Osteoblast (primary cell): ENCODE data around the gene ANO5. TPM values are rescaled to one million over a fixed set of nuclear protein-coding genes. Genes with fewer than 3 reads are reported as not detected.

Source experiments
- DNase-seq: peaks from one replicate; pipeline ENCODE4 v3.0.0; 2011; ENCODE audit warnings: low spot score, mixed read lengths; ENCODE audit not compliant: insufficient read length; ENCODE audit errors: missing footprints
- H2AFZ ChIP-seq: 2 replicates; pipeline ENCODE4 v1.6.0; 2011; ENCODE audit warnings: mild to moderate bottlenecking, low read length
- H3K27ac ChIP-seq: 2 replicates; pipeline ENCODE4 v1.5.1; 2011; ENCODE audit warnings: mild to moderate bottlenecking, low read depth, low read length, moderate library complexity
- H3K27me3 ChIP-seq: 2 replicates; pipeline ENCODE4 v1.6.0; 2012; ENCODE audit warnings: mild to moderate bottlenecking, control low read depth, inconsistent platforms, low read length, moderate library complexity; ENCODE audit not compliant: insufficient read depth
- H3K36me3 ChIP-seq: 2 replicates; pipeline ENCODE4 v1.5.1; 2011; ENCODE audit warnings: mild to moderate bottlenecking, low read length, control low read depth, moderate library complexity; ENCODE audit not compliant: insufficient read depth
- H3K4me1 ChIP-seq: 2 replicates; pipeline ENCODE4 v1.5.1; 2011; ENCODE audit warnings: mild to moderate bottlenecking, low read length, control low read depth, moderate library complexity; ENCODE audit not compliant: insufficient read depth
- H3K4me2 ChIP-seq: 2 replicates; pipeline ENCODE4 v1.6.0; 2011; ENCODE audit warnings: mild to moderate bottlenecking, low read length; ENCODE audit not compliant: insufficient read depth
- H3K4me3 ChIP-seq: fragments of 200-600 bp; sonication (generic); 3 replicates; pipeline ENCODE4 v1.5.1; 2012; ENCODE audit warnings: mild to moderate bottlenecking, low read length, inconsistent platforms; ENCODE audit not compliant: insufficient read depth
- H3K79me2 ChIP-seq: 2 replicates; pipeline ENCODE4 v1.6.0; 2012; ENCODE audit warnings: mild to moderate bottlenecking, low read length, control low read depth, inconsistent platforms; ENCODE audit not compliant: insufficient read depth
- H3K9me3 ChIP-seq: 2 replicates; pipeline ENCODE4 v1.5.1; 2011; ENCODE audit warnings: low read depth, low read length, control low read depth
- H4K20me1 ChIP-seq: 2 replicates; pipeline ENCODE4 v1.6.0; 2012; ENCODE audit warnings: mild to moderate bottlenecking, low read length, control low read depth; ENCODE audit not compliant: insufficient read depth
- total RNA-seq: library from RNA; depleted of rRNA; stranded (reverse); fragments of >200 nt; gene quantifications from 2 replicates; pipeline ENCODE4 v1.2.3, GENCODE V29; 2012
- TF ChIP-seq, protein P1 (sequence below): IDR thresholded peaks from 2 replicates; pipeline ENCODE4 v1.5.1; 2011; ENCODE audit warnings: mild to moderate bottlenecking, low read depth, low read length, moderate library complexity; ENCODE audit errors: extremely low read depth

ANO5 gene
- total RNA-seq, 1 donor = 1.1 TPM

DNA sequence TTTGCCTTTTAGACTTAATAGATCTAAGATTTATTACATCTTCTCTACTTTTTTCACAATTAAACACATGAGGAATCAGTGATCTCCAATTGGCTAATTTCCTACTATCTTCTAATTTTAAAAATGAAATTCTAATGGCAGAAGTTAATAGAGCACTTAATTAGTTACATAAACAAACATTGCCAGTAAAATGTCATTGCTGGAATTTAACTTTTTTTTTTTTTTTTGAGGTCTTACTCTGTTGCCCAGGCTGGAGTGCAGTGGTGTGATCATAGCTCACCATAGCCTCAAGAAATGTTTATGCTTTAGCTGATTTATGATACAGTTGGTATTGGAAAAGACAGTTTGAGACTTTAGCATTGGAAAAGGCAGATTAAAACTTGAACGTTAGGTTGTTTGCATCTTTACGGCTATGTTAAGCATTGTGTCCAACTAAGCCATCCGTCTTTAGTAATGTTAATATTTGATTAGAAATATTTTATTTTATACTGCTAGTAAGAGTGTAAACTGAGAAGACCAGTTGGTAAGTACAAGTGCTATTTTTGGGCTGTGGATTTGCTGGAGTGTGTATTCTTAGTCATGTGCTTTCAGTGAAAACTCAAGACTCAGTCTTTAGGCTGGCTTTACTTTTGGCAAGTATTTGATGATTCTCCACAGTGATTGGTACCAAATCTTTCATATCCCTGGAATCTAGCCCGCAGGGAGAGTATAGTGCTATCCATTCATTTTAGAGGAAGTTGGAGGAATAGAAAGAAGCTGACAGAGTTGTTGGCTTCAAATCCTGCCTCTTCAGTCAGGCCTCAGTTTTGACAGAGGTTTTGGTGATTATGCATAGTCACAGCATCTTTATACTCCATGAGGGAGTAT lies 4.5 kb downstream of the ANO5 start:
- TF ChIP-seq, protein P1, sequence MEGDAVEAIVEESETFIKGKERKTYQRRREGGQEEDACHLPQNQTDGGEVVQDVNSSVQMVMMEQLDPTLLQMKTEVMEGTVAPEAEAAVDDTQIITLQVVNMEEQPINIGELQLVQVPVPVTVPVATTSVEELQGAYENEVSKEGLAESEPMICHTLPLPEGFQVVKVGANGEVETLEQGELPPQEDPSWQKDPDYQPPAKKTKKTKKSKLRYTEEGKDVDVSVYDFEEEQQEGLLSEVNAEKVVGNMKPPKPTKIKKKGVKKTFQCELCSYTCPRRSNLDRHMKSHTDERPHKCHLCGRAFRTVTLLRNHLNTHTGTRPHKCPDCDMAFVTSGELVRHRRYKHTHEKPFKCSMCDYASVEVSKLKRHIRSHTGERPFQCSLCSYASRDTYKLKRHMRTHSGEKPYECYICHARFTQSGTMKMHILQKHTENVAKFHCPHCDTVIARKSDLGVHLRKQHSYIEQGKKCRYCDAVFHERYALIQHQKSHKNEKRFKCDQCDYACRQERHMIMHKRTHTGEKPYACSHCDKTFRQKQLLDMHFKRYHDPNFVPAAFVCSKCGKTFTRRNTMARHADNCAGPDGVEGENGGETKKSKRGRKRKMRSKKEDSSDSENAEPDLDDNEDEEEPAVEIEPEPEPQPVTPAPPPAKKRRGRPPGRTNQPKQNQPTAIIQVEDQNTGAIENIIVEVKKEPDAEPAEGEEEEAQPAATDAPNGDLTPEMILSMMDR = no peak
- Histone ChIP-seq H3K9me3 (no peaks in the 10 kb centered on the region), H3K4me2 (no peak overlapping the region), H4K20me1 (no peaks in the 10 kb centered on the region), H3K36me3 (no peaks in the 10 kb centered on the region), H3K27me3 (peaks cover 7% of the 10 kb centered on the region), H3K79me2 (no peaks in the 10 kb centered on the region), H3K4me3 (no peak overlapping the region), H3K4me1 (no peaks in the 10 kb centered on the region), H2AFZ (no peak overlapping the region), H3K27ac (no peak overlapping the region)
- no peak for DNase-seq

GRCh38 chr11:22199243-22199642 lies 6.4 kb downstream of the ANO5 start:
- TF ChIP-seq, protein P1 = no peak
- H3K4me3 ChIP-seq = no peak overlapping the region
- H3K79me2 ChIP-seq = no peaks in the 10 kb centered on the region
- no peaks in the 10 kb centered on the region for H3K27me3 ChIP-seq
- H3K4me2 ChIP-seq = no peak overlapping the region
- H3K36me3 ChIP-seq = no peaks in the 10 kb centered on the region
- H3K9me3 ChIP-seq = no peaks in the 10 kb centered on the region
- DNase-seq = no peak
- H3K4me1 ChIP-seq = no peaks in the 10 kb centered on the region
- H2AFZ ChIP-seq = no peak overlapping the region
- no peak overlapping the region for H3K27ac ChIP-seq
- H4K20me1 ChIP-seq = no peaks in the 10 kb centered on the region

- no peaks in the 10 kb centered on the region for H3K79me2 ChIP-seq
- no peak overlapping the region for H3K4me2 ChIP-seq
- TF ChIP-seq, protein P1 = no peak
These were observed 10.4 kb downstream of the ANO5 start for GRCh38 chr11:22203281-22203680.

GRCh38 chr11:22207162-22207561 lies 14.3 kb downstream of the ANO5 start:
- no peak overlapping the region for H2AFZ ChIP-seq
- no peaks in the 10 kb centered on the region for H3K4me1 ChIP-seq
- H3K79me2 ChIP-seq = no peaks in the 10 kb centered on the region
- DNase-seq = no peak
- H3K9me3 ChIP-seq = no peaks in the 10 kb centered on the region
- H3K27ac ChIP-seq = no peak overlapping the region
- no peaks in the 10 kb centered on the region for H3K27me3 ChIP-seq
- no peak overlapping the region for H3K4me2 ChIP-seq
- no peak overlapping the region for H3K4me3 ChIP-seq
- no peaks in the 10 kb centered on the region for H3K36me3 ChIP-seq
- H4K20me1 ChIP-seq = no peaks in the 10 kb centered on the region
- TF ChIP-seq, protein P1 = no peak

More at GRCh38 chr11:22203281-22203680, 10.4 kb downstream of the ANO5 start:
- Histone ChIP-seq H3K4me3 (no peak overlapping the region), H2AFZ (no peak overlapping the region), H3K9me3 (no peaks in the 10 kb centered on the region), H3K27me3 (no peaks in the 10 kb centered on the region), H4K20me1 (no peaks in the 10 kb centered on the region), H3K4me1 (no peaks in the 10 kb centered on the region), H3K27ac (no peak overlapping the region), H3K36me3 (no peaks in the 10 kb centered on the region)
- no peak for DNase-seq
